Caco-2 (cell line): ENCODE measurements around the gene CDKN1C. TPM values are rescaled to one million over a fixed set of nuclear protein-coding genes. Genes with fewer than 3 reads are reported as not detected.

Source experiments
- BruUV-seq: library from RNA; stranded (reverse); fragments of 400-500 nt; replicated peaks from 2 replicates; lab custom pipeline; 2021; lab: Mats Ljungman, UMichigan
- CTCF ChIA-PET: fragments of 300-600 bp; sonication (Branson Sonifier 250); formaldehyde crosslinking; loops from one replicate; lab custom pipeline; 2022; ENCODE audit warnings: antibody characterized with exemption; lab: Charles Lee
- POLR2A ChIA-PET: fragments of 300-600 bp; sonication (Branson Sonifier 250); formaldehyde crosslinking; loops from one replicate; lab custom pipeline; 2022; ENCODE audit warnings: antibody characterized with exemption; lab: Charles Lee
- DNase-seq, 2 experiments: peaks; one replicate each; pipeline versions ENCODE4 v3.0.0 to v3.0.0-alpha.2; 2020 to 2022
- H3K27me3 ChIP-seq: replicated peaks from 2 replicates; pipeline ENCODE4 v1.6.0; 2011; ENCODE audit warnings: low read length; ENCODE audit not compliant: control insufficient read depth, insufficient read depth
- H3K36me3 ChIP-seq: 2 replicates; pipeline ENCODE4 v1.5.1; 2011; ENCODE audit warnings: low read length; ENCODE audit not compliant: control insufficient read depth, insufficient read depth
- H3K4me1 ChIP-seq: fragments of 250-450 bp; sonication (Bioruptor Pico); 2 replicates; pipeline ENCODE4 v1.5.1; 2020; ENCODE audit warnings: mild to moderate bottlenecking
- H3K4me3 ChIP-seq: 2 replicates; pipeline ENCODE4 v1.5.1; 2011; ENCODE audit warnings: low read depth, mild to moderate bottlenecking, control low read depth, low read length
- H3K9me3 ChIP-seq: fragments of 250-450 bp; sonication (Bioruptor Pico); 2 replicates; pipeline ENCODE4 v1.5.1; 2020; ENCODE audit warnings: mild to moderate bottlenecking, moderate library complexity
- H3K27ac Mint-ChIP-seq: one replicate; pipeline ENCODE4 v1.8.0; 2022; ENCODE audit warnings: mixed read lengths; ENCODE audit not compliant: unreplicated experiment
- H3K27me3 Mint-ChIP-seq: one replicate; pipeline ENCODE4 v1.8.0; 2022; ENCODE audit warnings: mixed read lengths; ENCODE audit not compliant: insufficient read depth, unreplicated experiment
- H3K36me3 Mint-ChIP-seq: one replicate; pipeline ENCODE4 v1.8.0; 2022; ENCODE audit warnings: mild to moderate bottlenecking, mixed read lengths; ENCODE audit not compliant: insufficient read depth, unreplicated experiment
- H3K4me1 Mint-ChIP-seq: one replicate; pipeline ENCODE4 v1.8.0; 2022; ENCODE audit warnings: low read depth, mixed read lengths; ENCODE audit not compliant: unreplicated experiment
- H3K4me3 Mint-ChIP-seq: one replicate; pipeline ENCODE4 v1.8.0; 2022; ENCODE audit warnings: mild to moderate bottlenecking, moderate library complexity, mixed read lengths; ENCODE audit not compliant: unreplicated experiment
- H3K9me3 Mint-ChIP-seq: one replicate; pipeline ENCODE4 v1.8.0; 2022; ENCODE audit warnings: mixed read lengths; ENCODE audit not compliant: unreplicated experiment
- intact Hi-C: fragments of 100-400 bp; cut with micrococcal nuclease; formaldehyde crosslinking; loops from one replicate; pipeline ENCODE4 v1.10.0; 2022; ENCODE audit not compliant: unreplicated experiment
- total RNA-seq: library from RNA; stranded (reverse); gene quantifications from 2 replicates; pipeline ENCODE4 v1.2.3, GENCODE V29; 2022
- TF ChIP-seq, protein P1 (sequence below), 2 experiments: fragments of 200-600 bp in 1 of 2; IDR thresholded peaks; 1 replicate in 1 of 2; 2 replicates in 1 of 2; pipeline versions ENCODE4 v1.5.1 to v1.8.0; 2011 to 2022; ENCODE audit warnings: antibody characterized with exemption in 1 of 2, control low read depth in 1 of 2, inconsistent platforms in 1 of 2, low read depth in 1 of 2, low read length in 1 of 2, mild to moderate bottlenecking in 1 of 2, moderate library complexity in 1 of 2; ENCODE audit not compliant: insufficient read depth in 1 of 2, severe bottlenecking in 1 of 2, unreplicated experiment in 1 of 2

Gene CDKN1C
- total RNA-seq, 1 experiment from 2014 or later = 25.5 TPM

DNA sequence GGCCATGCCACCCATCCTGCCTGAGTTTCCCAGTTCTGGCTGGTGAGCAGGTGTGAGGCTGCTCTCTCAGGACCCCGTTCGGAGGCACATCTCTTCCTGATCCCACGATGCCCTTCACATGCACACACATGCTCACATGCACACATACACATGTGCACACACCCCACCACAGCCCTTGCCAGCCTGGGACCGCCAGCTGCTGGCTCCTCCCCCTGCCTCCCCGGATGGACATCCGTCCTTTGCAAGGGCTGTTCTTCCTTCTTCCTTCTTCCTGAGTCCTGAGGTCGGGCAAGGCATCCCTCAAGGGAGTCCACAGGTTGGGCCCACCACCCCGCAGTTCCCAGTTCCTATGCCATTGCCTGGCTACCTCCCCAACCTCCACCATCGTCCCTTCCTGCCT lies 10.5 kb upstream of the CDKN1C start:
- intact Hi-C loops = no loop called here
- H3K27me3 ChIP-seq = no peaks in the 10 kb centered on the region
- no peaks in the 10 kb centered on the region for H3K9me3 ChIP-seq
- ChIA-PET POLR2A (no interaction called here), CTCF (no interaction called here)
- BruUV-seq = no TSS peak
- peaks cover 7% of the 10 kb centered on the region for H3K4me1 ChIP-seq
- Mint-ChIP-seq H3K27me3 (no peaks in the 10 kb centered on the region), H3K4me1 (peaks cover 13% of the 10 kb centered on the region), H3K36me3 (peaks cover 6% of the 10 kb centered on the region), H3K27ac (no peak overlapping the region), H3K4me3 (no peak overlapping the region), H3K9me3 (no peaks in the 10 kb centered on the region)
- TF ChIP-seq, protein P1, sequence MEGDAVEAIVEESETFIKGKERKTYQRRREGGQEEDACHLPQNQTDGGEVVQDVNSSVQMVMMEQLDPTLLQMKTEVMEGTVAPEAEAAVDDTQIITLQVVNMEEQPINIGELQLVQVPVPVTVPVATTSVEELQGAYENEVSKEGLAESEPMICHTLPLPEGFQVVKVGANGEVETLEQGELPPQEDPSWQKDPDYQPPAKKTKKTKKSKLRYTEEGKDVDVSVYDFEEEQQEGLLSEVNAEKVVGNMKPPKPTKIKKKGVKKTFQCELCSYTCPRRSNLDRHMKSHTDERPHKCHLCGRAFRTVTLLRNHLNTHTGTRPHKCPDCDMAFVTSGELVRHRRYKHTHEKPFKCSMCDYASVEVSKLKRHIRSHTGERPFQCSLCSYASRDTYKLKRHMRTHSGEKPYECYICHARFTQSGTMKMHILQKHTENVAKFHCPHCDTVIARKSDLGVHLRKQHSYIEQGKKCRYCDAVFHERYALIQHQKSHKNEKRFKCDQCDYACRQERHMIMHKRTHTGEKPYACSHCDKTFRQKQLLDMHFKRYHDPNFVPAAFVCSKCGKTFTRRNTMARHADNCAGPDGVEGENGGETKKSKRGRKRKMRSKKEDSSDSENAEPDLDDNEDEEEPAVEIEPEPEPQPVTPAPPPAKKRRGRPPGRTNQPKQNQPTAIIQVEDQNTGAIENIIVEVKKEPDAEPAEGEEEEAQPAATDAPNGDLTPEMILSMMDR (IDR thresholded peaks at IDR 0.05; ENCODE audit: insufficient read depth in 1 of 2, low read depth in 1 of 2, low read length in 1 of 2, severe bottlenecking in 1 of 2, unreplicated experiment in 1 of 2) = no peak
- no peak overlapping the region for H3K4me3 ChIP-seq
- H3K36me3 ChIP-seq = no peaks in the 10 kb centered on the region
- DNase-seq = no peak

- ChIA-PET CTCF (no interaction called here), POLR2A (no interaction called here)
- BruUV-seq = no TSS peak
- Histone ChIP-seq H3K4me3 (no peak overlapping the region), H3K9me3 (no peaks in the 10 kb centered on the region), H3K27me3 (no peaks in the 10 kb centered on the region), H3K4me1 (peaks cover 24% of the 10 kb centered on the region), H3K36me3 (no peaks in the 10 kb centered on the region)
- TF ChIP-seq, protein P1 (IDR thresholded peaks at IDR 0.05; ENCODE audit: insufficient read depth in 1 of 2, low read depth in 1 of 2, low read length in 1 of 2, severe bottlenecking in 1 of 2, unreplicated experiment in 1 of 2) = no peak
- H3K27me3 Mint-ChIP-seq = no peaks in the 10 kb centered on the region
- no peak overlapping the region for H3K27ac Mint-ChIP-seq
- intact Hi-C loops = loop anchor here (2.0 kb wide), 1 partner anchor 37 kb away; no protein-coding TSS in a partner anchor
- H3K9me3 Mint-ChIP-seq = no peaks in the 10 kb centered on the region
- H3K36me3 Mint-ChIP-seq = peaks cover 8% of the 10 kb centered on the region
- H3K4me1 Mint-ChIP-seq = peaks cover 13% of the 10 kb centered on the region
- no peak for DNase-seq
- H3K4me3 Mint-ChIP-seq = no peak overlapping the region
Measured at GRCh38 chr11:2893935-2894334, 8.4 kb upstream of the CDKN1C start.

DNA sequence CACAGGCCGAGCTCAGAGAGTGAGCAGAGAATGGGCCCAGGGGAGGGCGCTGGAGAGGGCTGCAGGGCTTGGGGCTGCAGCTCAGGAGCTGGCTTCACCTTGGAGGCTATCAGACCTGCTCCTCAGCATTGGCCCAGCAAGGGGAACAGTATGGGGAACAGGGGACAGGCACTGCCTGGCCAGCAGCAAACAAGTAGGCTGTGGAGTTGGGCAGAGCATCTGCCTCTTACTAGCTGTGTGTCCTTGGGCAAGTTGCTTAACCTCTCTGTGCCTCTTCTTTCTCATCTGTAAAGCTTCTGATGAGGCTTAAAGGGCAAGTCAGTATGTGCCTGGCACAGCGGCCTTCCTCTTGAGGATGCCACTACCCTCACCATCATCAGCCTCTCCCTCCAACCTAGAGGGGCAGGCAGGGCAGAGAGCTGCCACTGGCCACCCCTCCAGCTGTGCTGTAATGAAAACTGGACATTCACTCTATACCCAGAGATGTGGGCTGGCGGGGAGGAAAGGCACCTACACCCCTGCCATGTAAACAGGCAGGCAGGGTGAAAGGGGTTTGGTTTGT lies 7.5 kb upstream of the CDKN1C start:
- ChIA-PET POLR2A (interaction anchor here (1.1 kb wide), 1 partner anchor 193 kb away, joined by 4 read pairs; the partner anchor contains the start of gene KCNQ1OT1), CTCF (interaction anchor here (0.5 to 6.4 kb wide), 4 partner anchors 36 to 575 kb away, joined by 3 to 131 read pairs (median 6); partner anchors contain the start of gene PHLDA2)
- Histone ChIP-seq H3K9me3 (no peaks in the 10 kb centered on the region), H3K36me3 (no peaks in the 10 kb centered on the region), H3K27me3 (no peaks in the 10 kb centered on the region), H3K4me3 (no peak overlapping the region), H3K4me1 (peaks cover 31% of the 10 kb centered on the region)
- H3K27me3 Mint-ChIP-seq = no peaks in the 10 kb centered on the region
- BruUV-seq = no TSS peak
- H3K9me3 Mint-ChIP-seq = no peaks in the 10 kb centered on the region
- intact Hi-C loops = loop anchor here (1.0 to 2.0 kb wide), 2 partner anchors 38 to 360 kb away; no protein-coding TSS in a partner anchor
- TF ChIP-seq, protein P1 (IDR thresholded peaks at IDR 0.05; ENCODE audit: insufficient read depth in 1 of 2, low read depth in 1 of 2, low read length in 1 of 2, severe bottlenecking in 1 of 2, unreplicated experiment in 1 of 2) = no peak
- peaks cover 12% of the 10 kb centered on the region for H3K36me3 Mint-ChIP-seq
- H3K4me3 Mint-ChIP-seq = no peak overlapping the region
- H3K27ac Mint-ChIP-seq = no peak overlapping the region
- peak in 1 of 2 experiments; percentile 43 for DNase-seq
- H3K4me1 Mint-ChIP-seq = peaks cover 17% of the 10 kb centered on the region
